MM.1S (cell line): ENCODE results near the gene RAB11A.

Source experiments
- DNase-seq: peaks from one replicate; pipeline ENCODE4 v3.0.0-alpha.2; 2015
- H2AFZ ChIP-seq: fragments of 300-600 bp; sonication (generic); 2 replicates; pipeline ENCODE4 v1.6.0; 2016; ENCODE audit warnings: antibody characterized with exemption, low read length
- H3F3A ChIP-seq: fragments of 300-600 bp; sonication (generic); 2 replicates; pipeline ENCODE4 v1.6.1; 2016; ENCODE audit warnings: mild to moderate bottlenecking, antibody characterized with exemption, low read length, moderate library complexity, mixed read lengths; ENCODE audit not compliant: insufficient read depth
- H3K27ac ChIP-seq: fragments of 300-600 bp; sonication (generic); 2 replicates; pipeline ENCODE4 v1.5.1; 2016; ENCODE audit warnings: mild to moderate bottlenecking, low read length
- H3K27me3 ChIP-seq: fragments of 300-600 bp; sonication (generic); replicated peaks from 2 replicates; pipeline ENCODE4 v1.6.0; 2016; ENCODE audit warnings: low read length; ENCODE audit not compliant: insufficient read depth
- H3K36me3 ChIP-seq: fragments of 300-600 bp; sonication (generic); replicated peaks from 2 replicates; pipeline ENCODE4 v1.6.1; 2016; ENCODE audit warnings: mild to moderate bottlenecking, low read length, mixed read lengths; ENCODE audit not compliant: insufficient read depth
- H3K4me1 ChIP-seq: fragments of 300-600 bp; sonication (generic); 2 replicates; pipeline ENCODE4 v1.6.1; 2016; ENCODE audit warnings: low read length, mixed read lengths
- H3K4me2 ChIP-seq: fragments of 300-600 bp; sonication (generic); 2 replicates; pipeline ENCODE4 v1.6.0; 2016; ENCODE audit warnings: low read depth, low read length
- H3K4me3 ChIP-seq: fragments of 300-600 bp; sonication (generic); 2 replicates; pipeline ENCODE4 v1.5.1; 2016; ENCODE audit warnings: low read length, mixed read lengths
- H3K79me2 ChIP-seq: fragments of 300-600 bp; sonication (generic); 2 replicates; pipeline ENCODE4 v1.6.1; 2016; ENCODE audit warnings: mixed run types, low read length, mixed read lengths
- H3K9ac ChIP-seq: fragments of 300-600 bp; sonication (generic); 2 replicates; pipeline ENCODE4 v1.6.1; 2016; ENCODE audit warnings: low read length, mixed read lengths
- H3K9me2 ChIP-seq: fragments of 300-600 bp; sonication (generic); replicated peaks from 2 replicates; pipeline ENCODE4 v1.6.1; 2016; ENCODE audit warnings: mild to moderate bottlenecking, low read length, mixed read lengths; ENCODE audit not compliant: insufficient read depth
- H3K9me3 ChIP-seq: fragments of 300-600 bp; sonication (generic); replicated peaks from 2 replicates; pipeline ENCODE4 v1.6.1; 2016; ENCODE audit warnings: mild to moderate bottlenecking, low read length, mixed read lengths; ENCODE audit not compliant: insufficient read depth
- H4K20me1 ChIP-seq: fragments of 300-600 bp; sonication (generic); 2 replicates; pipeline ENCODE4 v1.6.1; 2016; ENCODE audit warnings: mild to moderate bottlenecking, low read length, moderate library complexity, mixed read lengths; ENCODE audit not compliant: insufficient read depth
- CTCF ChIP-seq: fragments of 300-600 bp; sonication (generic); IDR thresholded peaks from 2 replicates; pipeline ENCODE4 v1.5.1; 2016; ENCODE audit warnings: antibody characterized with exemption, low read length, mixed read lengths
- EZH2 ChIP-seq: fragments of 300-600 bp; sonication (generic); optimal IDR thresholded peaks from 2 replicates; pipeline ENCODE3; 2017; ENCODE audit warnings: low read depth, mild to moderate bottlenecking, antibody characterized with exemption, low read length, mixed read lengths
- EZH2phosphoT487 ChIP-seq: fragments of 300-600 bp; sonication (generic); IDR thresholded peaks from 2 replicates; pipeline ENCODE4 v1.6.1; 2018; ENCODE audit warnings: antibody characterized with exemption, low read length

The RAB11A gene

GRCh38 chr15:65869126-65869953, at the start of gene RAB11A:
Gene RAB11A, plus strand, starts transcription at chr15:65869491. Its CDS starts 95 bp downstream, at chr15:65869586.
- DNase-seq: peak; percentile 98
- peaks cover 4% of the 10 kb centered on the region; the same call in 1 of the 2 replicates for H3K4me1 ChIP-seq
- H3K79me2 ChIP-seq: peaks cover 48% of the 10 kb centered on the region
- peak within 1 kb of the TSS; percentile 81 for H3K4me2 ChIP-seq
- no peaks in the 10 kb centered on the region for H3K27me3 ChIP-seq
- H3K27ac ChIP-seq: peak within 1 kb of the TSS; percentile 68
- H3F3A ChIP-seq: 0 out of 2 replicates have a peak, but pooled peaks cover 4% of the 10 kb centered on the region
- no peak for TF ChIP-seq EZH2
- peak; percentile 35 for TF ChIP-seq CTCF
- no peaks in the 10 kb centered on the region for H3K36me3 ChIP-seq
- H3K9me2 ChIP-seq: no peaks in the 10 kb centered on the region
- peak within 1 kb of the TSS; percentile 85 for H3K9ac ChIP-seq
- peak within 1 kb of the TSS; percentile 90 for H2AFZ ChIP-seq
- H4K20me1 ChIP-seq: peaks cover 3% of the 10 kb centered on the region; the same call in 1 of the 2 replicates
- peak within 1 kb of the TSS; percentile 99 for H3K4me3 ChIP-seq
- no peaks in the 10 kb centered on the region for H3K9me3 ChIP-seq

GRCh38 chr15:65819563-65819960, 49.7 kb upstream of the RAB11A start:
- Histone ChIP-seq H3K4me3 (no peak overlapping the region), H2AFZ (no peak overlapping the region), H3K4me2 (no peak overlapping the region)

GRCh38 chr15:65821070-65821469, 48.2 kb upstream of the RAB11A start:
- Histone ChIP-seq H3K9me3 (no peaks in the 10 kb centered on the region), H3K27me3 (peaks cover 24% of the 10 kb centered on the region), H3K9me2 (no peaks in the 10 kb centered on the region), H4K20me1 (no peaks in the 10 kb centered on the region), H3K36me3 (no peaks in the 10 kb centered on the region), H3K27ac (no peak overlapping the region), H3K4me2 (peak overlapping the region; percentile 36), H3F3A (no peaks in the 10 kb centered on the region), H3K4me1 (peaks cover 8% of the 10 kb centered on the region), H3K79me2 (no peaks in the 10 kb centered on the region), H2AFZ (no peak overlapping the region), H3K9ac (no peak overlapping the region), H3K4me3 (no peak overlapping the region)
- no peak for DNase-seq
- TF ChIP-seq EZH2: no peak
- no peak for TF ChIP-seq CTCF
- TF ChIP-seq EZH2phosphoT487: no peak

More at GRCh38 chr15:65819563-65819960, 49.7 kb upstream of the RAB11A start:
- no peak for TF ChIP-seq EZH2phosphoT487
- TF ChIP-seq EZH2: no peak
- no peak for TF ChIP-seq CTCF
- Histone ChIP-seq H3K79me2 (no peaks in the 10 kb centered on the region), H3K27me3 (peaks cover 24% of the 10 kb centered on the region), H3K9me2 (no peaks in the 10 kb centered on the region), H3K9me3 (no peaks in the 10 kb centered on the region), H3K36me3 (no peaks in the 10 kb centered on the region), H3K4me1 (peaks cover 8% of the 10 kb centered on the region), H3K27ac (no peak overlapping the region), H3F3A (no peaks in the 10 kb centered on the region), H3K9ac (no peak overlapping the region), H4K20me1 (no peaks in the 10 kb centered on the region)
- DNase-seq: no peak
